Aorta (tissue), 5 donors: ENCODE measurements around the gene CAVIN1. TPM values are rescaled to one million over a fixed set of nuclear protein-coding genes. Genes with fewer than 3 reads are reported as not detected.
A peak's percentile ranks its signal among the peaks of the same experiment; 100 is the strongest.

ENCODE experiments used
- ATAC-seq: fragments of 200-7000 bp; cut with Tn5 transposase; one replicate; pipeline ENCODE4 v1.9.1; 2022; ENCODE audit warnings: moderate library complexity; ENCODE audit not compliant: low FRiP score
- DNase-seq, 2 donors: peaks; one replicate each; pipeline ENCODE4 v3.0.0-alpha.2; 2020
- H3K27ac ChIP-seq, 2 donors: one replicate each; pipeline ENCODE4 v1.5.1; 2013; ENCODE audit warnings: low read length in 2 of 2, mild to moderate bottlenecking in 2 of 2, moderate library complexity in 2 of 2, control low read depth in 1 of 2, inconsistent platforms in 1 of 2, low read depth in 1 of 2
- H3K27me3 ChIP-seq, 2 donors: one replicate each; pipeline ENCODE4 v1.6.1; 2013; ENCODE audit warnings: control low read depth in 1 of 2, low read length in 1 of 2, mild to moderate bottlenecking in 1 of 2, moderate library complexity in 1 of 2; ENCODE audit not compliant: insufficient read depth in 2 of 2, control insufficient read depth in 1 of 2
- H3K36me3 ChIP-seq, 2 donors: one replicate each; pipeline ENCODE4 v1.6.1; 2013; ENCODE audit warnings: control low read depth in 1 of 2, low read length in 1 of 2, mild to moderate bottlenecking in 1 of 2; ENCODE audit not compliant: insufficient read depth in 2 of 2, control insufficient read depth in 1 of 2
- H3K4me1 ChIP-seq, 2 donors: one replicate each; pipeline ENCODE4 v1.6.1; 2013; ENCODE audit warnings: low read length in 2 of 2, control low read depth in 1 of 2, mild to moderate bottlenecking in 1 of 2, moderate library complexity in 1 of 2; ENCODE audit not compliant: insufficient read depth in 2 of 2, control insufficient read depth in 1 of 2
- H3K4me3 ChIP-seq, 2 donors: one replicate each; pipeline ENCODE4 v1.5.1; 2013; ENCODE audit warnings: low read length in 2 of 2, control low read depth in 1 of 2, mild to moderate bottlenecking in 1 of 2
- H3K9me3 ChIP-seq: one replicate; pipeline ENCODE4 v1.6.1; 2013; ENCODE audit warnings: mild to moderate bottlenecking, low read length; ENCODE audit not compliant: control insufficient read depth
- WGBS, 2 donors: extraction: QIAGEN DNeasy Blood & Tissue Kit; methylation state at CpG; one replicate each; pipeline ENCODE4 v1.1.7; 2013; 5-methylcytosine and 5-hydroxymethylcytosine counted together
- intact Hi-C, 2 donors: fragments of 100-400 bp; cut with DNase I; formaldehyde crosslinking; loops; one replicate each; pipeline versions ENCODE4 v1.14.2 to v1.15.0; 2022
- polyA plus RNA-seq, 2 donors: library from polyadenylated mRNA; stranded (reverse); fragments of 200-250 nt; gene quantifications; one replicate each; pipeline ENCODE4 v1.2.3, GENCODE V29; 2013
- total RNA-seq, 2 donors: library from RNA; stranded (reverse); fragmentation: NEBNext Ultra II Directional; extraction: Animal tissue kit (Norgen Biotek cat#: 25700); gene quantifications; one replicate each; pipeline ENCODE4 v1.2.1, GENCODE V29; 2021
- donor health status: healthy with polysubstance abuse.
- donor health status: Bipolar disorder and iron deficiency.
- donor health status: DM: no; HTN: no; CAD: no.
- donor health status: DM: no; HTN: no; CAD: no.
- donor health status: DM: yes; HTN: yes; CAD: no.

CAVIN1 gene
- total and polyA plus RNA-seq, 4 donors, result 350 to 643 (median 495) TPM

DNA sequence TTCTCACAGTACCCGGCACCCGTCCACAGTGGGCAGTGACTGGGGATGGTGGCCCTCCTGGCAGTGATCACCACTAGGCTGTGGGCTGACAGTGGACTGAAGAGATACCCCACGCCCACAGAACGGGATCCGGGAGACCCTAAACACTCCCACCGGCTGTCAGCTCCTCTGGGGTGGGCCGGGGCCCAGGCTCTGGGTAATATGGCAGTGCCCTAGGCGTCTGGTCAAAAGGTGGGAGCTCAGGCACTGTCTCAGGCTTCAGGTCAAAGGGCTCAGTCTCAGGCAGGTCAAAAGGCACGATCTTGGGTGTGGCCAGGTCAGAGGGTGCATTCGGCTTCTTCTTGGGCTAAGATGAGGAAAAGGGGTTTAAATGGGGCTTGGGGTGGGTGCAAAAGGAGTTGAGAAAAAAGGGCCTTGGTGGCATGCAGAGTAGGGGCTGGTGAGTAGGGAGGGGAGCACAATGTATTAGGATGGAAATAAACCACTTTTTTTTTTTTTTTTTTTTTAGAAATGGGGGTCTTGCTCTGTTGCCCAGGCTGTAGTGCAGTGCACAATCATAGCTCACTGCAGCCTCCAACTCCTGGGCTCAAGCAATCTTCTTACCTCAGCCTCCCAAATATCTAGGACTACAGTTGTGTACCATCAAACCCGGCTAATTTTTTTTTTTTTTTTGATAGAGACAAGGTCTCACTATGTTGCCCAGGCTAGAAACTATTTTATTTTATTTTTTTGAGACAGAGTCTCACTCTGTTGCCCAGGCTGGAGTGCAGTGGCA lies 11.0 kb downstream of the CAVIN1 start:
- Histone ChIP-seq H3K4me3 (no peak overlapping the region), H3K9me3 (no peaks in the 10 kb centered on the region), H3K4me1 (peaks cover 0 to 10% of the 10 kb centered on the region in 2 donors), H3K27me3 (no peaks in the 10 kb centered on the region), H3K27ac (peak overlapping the region in 1 of 2 donors; percentile 28), H3K36me3 (no peaks in the 10 kb centered on the region)
- 50 to 61% methylated on average over 11 of the region's 11 CpGs for WGBS, 2 donors
- ATAC-seq, result no peak
- intact Hi-C loops, result no loop called here
- peak in 1 of 2 donors; percentile 36 for DNase-seq

- Histone ChIP-seq H3K36me3 (no peaks in the 10 kb centered on the region), H3K9me3 (no peaks in the 10 kb centered on the region), H3K4me1 (peaks cover 0 to 6% of the 10 kb centered on the region in 2 donors), H3K4me3 (no peak overlapping the region), H3K27me3 (no peaks in the 10 kb centered on the region), H3K27ac (peak overlapping the region in 1 of 2 donors; percentile 28)
- intact Hi-C loops, result no loop called here
- 8 to 9% methylated on average over 4 of the region's 4 CpGs for WGBS, 2 donors
- DNase-seq, result no peak
- ATAC-seq, result no peak
Measured at GRCh38 chr17:42411361-42411760, 11.7 kb downstream of the CAVIN1 start.

GRCh38 chr17:42410319-42410685 lies 12.8 kb downstream of the CAVIN1 start:
- intact Hi-C loops, result no loop called here
- Histone ChIP-seq H3K27ac (peak overlapping the region; percentile 29 to 58), H3K27me3 (no peaks in the 10 kb centered on the region), H3K4me1 (peaks cover 0 to 6% of the 10 kb centered on the region in 2 donors), H3K36me3 (no peaks in the 10 kb centered on the region), H3K9me3 (no peaks in the 10 kb centered on the region), H3K4me3 (no peak overlapping the region)
- WGBS, 2 donors, result 28 to 37% methylated on average over 5 of the region's 5 CpGs
- DNase-seq, result peak in 1 of 2 donors; percentile 12
- no peak for ATAC-seq

DNA sequence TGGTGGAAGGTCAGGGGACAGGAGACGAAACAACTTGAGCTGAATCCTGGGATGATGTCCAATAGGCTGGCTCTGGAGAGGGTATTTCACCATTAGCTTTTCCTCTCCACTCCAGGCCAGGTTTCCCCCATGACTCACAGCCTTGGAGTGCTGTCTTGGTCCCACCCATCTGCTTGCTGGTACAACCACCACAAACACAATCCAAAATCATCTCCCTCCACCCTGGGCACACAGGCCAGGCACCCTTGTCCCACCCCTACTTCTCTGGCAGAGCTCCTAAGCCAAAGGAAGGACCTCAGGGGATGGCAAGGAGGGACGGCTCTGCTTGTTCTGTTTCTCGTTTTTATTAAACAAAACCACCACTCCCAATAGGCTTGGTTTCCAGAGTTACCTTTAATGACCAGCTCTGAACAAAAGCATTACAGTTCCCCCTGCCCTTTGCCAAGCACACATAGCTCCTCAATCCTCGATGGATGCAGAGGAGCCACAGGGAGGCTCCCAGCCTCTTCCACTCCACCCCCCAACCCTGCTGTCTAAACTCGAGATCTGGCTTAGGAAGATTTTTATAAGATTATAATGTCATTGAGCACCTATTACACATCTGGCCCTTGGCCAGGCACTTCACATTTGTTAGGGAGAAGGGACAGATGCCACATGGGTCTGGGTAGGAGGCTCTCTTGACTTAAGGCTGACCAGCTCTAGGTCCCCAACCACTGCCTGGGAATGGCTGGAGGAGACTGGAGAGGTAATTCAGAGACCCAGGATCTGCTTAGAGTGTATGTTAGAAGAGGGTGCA lies 13.3 kb downstream of the CAVIN1 start:
- intact Hi-C loops, result no loop called here
- peak; percentile 86 to 91 for DNase-seq
- peaks cover 0 to 3% of the 10 kb centered on the region in 2 donors for H3K36me3 ChIP-seq
- no peaks in the 10 kb centered on the region for H3K27me3 ChIP-seq
- peaks cover 0 to 6% of the 10 kb centered on the region in 2 donors for H3K4me1 ChIP-seq
- no peak overlapping the region for H3K4me3 ChIP-seq
- WGBS, 2 donors, result 3% methylated on average over 5 of the region's 5 CpGs
- H3K9me3 ChIP-seq, result no peaks in the 10 kb centered on the region
- ATAC-seq, result peak; percentile 80
- peak overlapping the region; percentile 29 to 83 for H3K27ac ChIP-seq

GRCh38 chr17:42408061-42408460 lies 15.0 kb downstream of the CAVIN1 start:
- H3K4me1 ChIP-seq, result peaks cover 0 to 3% of the 10 kb centered on the region in 2 donors
- no peak overlapping the region for H3K27ac ChIP-seq
- no peak overlapping the region for H3K4me3 ChIP-seq
- DNase-seq (peak in 1 of 2 donors; percentile 52), ATAC-seq (no peak)
- WGBS, 2 donors, result 29 to 35% methylated on average over 2 of the region's 2 CpGs
- H3K9me3 ChIP-seq, result no peaks in the 10 kb centered on the region
- H3K36me3 ChIP-seq, result peaks cover 2 to 5% of the 10 kb centered on the region in 2 donors
- intact Hi-C loops, result no loop called here
- H3K27me3 ChIP-seq, result no peaks in the 10 kb centered on the region

- whole genome bisulfite sequencing, 2 donors, result 3 to 4% methylated on average over 2 of the region's 2 CpGs
- peak; percentile 86 to 91 for DNase-seq
- peak; percentile 75 for ATAC-seq
- H3K36me3 ChIP-seq, result peaks cover 2 to 5% of the 10 kb centered on the region in 2 donors
- no peak overlapping the region for H3K4me3 ChIP-seq
- no peaks in the 10 kb centered on the region for H3K9me3 ChIP-seq
- intact Hi-C loops, result loop anchor here (2.0 kb wide), 1 partner anchor 85 kb away; no protein-coding TSS in a partner anchor
- H3K27me3 ChIP-seq, result no peaks in the 10 kb centered on the region
- H3K4me1 ChIP-seq, result peaks cover 0 to 3% of the 10 kb centered on the region in 2 donors
- peak overlapping the region; percentile 32 to 39 for H3K27ac ChIP-seq
Measured at GRCh38 chr17:42407289-42407836, 15.7 kb downstream of the CAVIN1 start.

DNA sequence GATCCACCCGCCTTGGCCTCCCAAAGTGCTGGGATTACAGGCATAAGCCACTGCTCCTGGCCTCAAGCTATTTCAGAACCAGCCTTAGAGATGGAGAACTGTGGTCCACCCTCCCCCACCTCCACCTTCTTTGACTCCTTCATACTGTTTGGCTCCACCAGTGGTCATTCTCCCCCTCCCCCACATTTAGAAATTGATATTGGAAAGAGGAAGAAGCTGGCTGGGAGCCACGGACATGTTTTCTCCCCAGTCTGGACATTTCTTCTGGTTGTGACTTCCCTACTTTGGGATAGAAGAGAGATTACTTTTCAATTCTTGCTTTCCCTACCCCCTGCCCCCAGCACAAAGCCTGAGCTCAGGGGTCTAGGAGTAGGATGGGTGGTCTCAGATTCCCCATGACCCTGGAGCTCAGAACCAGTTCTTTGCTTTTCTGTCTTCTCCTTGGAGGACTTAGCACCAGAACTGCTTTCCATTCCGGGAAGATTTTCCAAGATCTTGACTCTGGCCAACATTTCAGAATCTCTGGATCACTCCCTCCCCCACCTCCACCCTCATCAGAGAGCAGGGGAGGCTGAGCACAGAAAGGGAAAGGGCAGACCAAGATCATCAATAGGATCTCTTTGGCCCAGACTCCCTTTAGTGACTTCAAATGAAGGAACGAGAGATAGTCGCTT lies 16.3 kb downstream of the CAVIN1 start:
- H3K27me3 ChIP-seq, result no peaks in the 10 kb centered on the region
- WGBS, 2 donors, result 26 to 27% methylated on average over 5 of the region's 5 CpGs
- H3K4me3 ChIP-seq, result no peak overlapping the region
- peaks cover 0 to 3% of the 10 kb centered on the region in 2 donors for H3K4me1 ChIP-seq
- DNase-seq (peak in 1 of 2 donors; percentile 53), ATAC-seq (no peak)
- intact Hi-C loops, result loop anchor here (2.0 kb wide), 1 partner anchor 84 kb away; no protein-coding TSS in a partner anchor
- no peaks in the 10 kb centered on the region for H3K9me3 ChIP-seq
- peaks cover 2 to 5% of the 10 kb centered on the region in 2 donors for H3K36me3 ChIP-seq
- H3K27ac ChIP-seq, result peak overlapping the region; percentile 32 to 46

GRCh38 chr17:42405963-42406495 lies 17.0 kb downstream of the CAVIN1 start:
- 42 to 45% methylated on average over 26 of the region's 26 CpGs for WGBS, 2 donors
- Histone ChIP-seq H3K4me1 (no peaks in the 10 kb centered on the region), H3K27ac (no peak overlapping the region)

More at GRCh38 chr17:42405963-42406495, 17.0 kb downstream of the CAVIN1 start:
- peaks cover 2 to 5% of the 10 kb centered on the region in 2 donors for H3K36me3 ChIP-seq
- peak; percentile 88 to 95 for DNase-seq
- intact Hi-C loops, result loop anchor here (2.0 kb wide), 1 partner anchor 83 kb away; no protein-coding TSS in a partner anchor
- no peaks in the 10 kb centered on the region for H3K9me3 ChIP-seq
- H3K4me3 ChIP-seq, result no peak overlapping the region
- H3K27me3 ChIP-seq, result no peaks in the 10 kb centered on the region
- peak; percentile 81 for ATAC-seq
